ENCODE data around the gene CD6. TPM values are rescaled to one million over a fixed set of nuclear protein-coding genes. Genes with fewer than 3 reads are reported as not detected.

CD6 gene
- polyA plus RNA-seq, 1 donor (not counting 4 experiments of a cell fraction or from before 2014, with no cell fraction given) = 0.03 TPM

DNA sequence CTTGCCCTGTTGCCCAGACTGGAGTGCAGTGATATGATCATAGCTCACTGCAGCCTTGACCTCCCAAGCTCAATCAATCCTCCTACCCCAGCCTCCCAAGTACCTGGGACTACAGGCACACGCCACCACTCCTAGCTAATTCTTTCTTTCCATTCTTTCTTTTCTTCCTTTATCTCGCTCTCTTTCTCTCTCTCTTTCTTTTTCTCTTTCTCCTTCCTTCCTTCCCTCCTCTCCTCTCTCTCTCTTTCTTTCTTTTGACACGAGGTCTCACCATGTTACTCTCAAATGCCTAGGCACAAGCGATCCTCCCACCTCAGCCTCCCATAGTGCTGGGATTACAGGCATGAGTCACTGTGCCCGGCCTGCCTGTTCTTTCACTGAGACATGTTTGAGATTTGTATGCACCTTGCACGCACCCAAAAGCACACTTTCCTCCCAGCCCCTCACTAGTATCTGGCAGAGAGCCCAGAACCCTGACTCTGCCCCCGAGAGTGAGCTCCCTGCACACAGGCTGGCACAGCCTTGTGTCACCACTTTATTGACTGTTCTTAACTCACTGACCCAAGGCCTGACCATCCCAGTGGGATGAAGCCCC lies 56.8 kb downstream of the CD6 start:
- dilution Hi-C loops (cut with MboI; ENCODE audit: extremely low pct_ligation_motif_present, low sequenced_read_pairs) = no loop called here
- no peak overlapping the region for H3K4me3 ChIP-seq (ENCODE audit: control insufficient read depth in 2 of 3, extremely low read depth in 1 of 3, insufficient read depth in 2 of 3, low read depth in 1 of 3, low read length in 3 of 3)
- no peak for FAIRE-seq
- H4K20me1 ChIP-seq (ENCODE audit: control insufficient read depth, extremely low read depth, insufficient read depth, low read length) = no peaks in the 10 kb centered on the region
- no peaks in the 10 kb centered on the region for H3K4me1 ChIP-seq (ENCODE audit: control insufficient read depth, extremely low read depth, insufficient read depth, low read length)
- no peak for TF ChIP-seq EZH2 (IDR thresholded peaks at IDR 0.05; ENCODE audit: low read length)
- TF ChIP-seq, protein P1, sequence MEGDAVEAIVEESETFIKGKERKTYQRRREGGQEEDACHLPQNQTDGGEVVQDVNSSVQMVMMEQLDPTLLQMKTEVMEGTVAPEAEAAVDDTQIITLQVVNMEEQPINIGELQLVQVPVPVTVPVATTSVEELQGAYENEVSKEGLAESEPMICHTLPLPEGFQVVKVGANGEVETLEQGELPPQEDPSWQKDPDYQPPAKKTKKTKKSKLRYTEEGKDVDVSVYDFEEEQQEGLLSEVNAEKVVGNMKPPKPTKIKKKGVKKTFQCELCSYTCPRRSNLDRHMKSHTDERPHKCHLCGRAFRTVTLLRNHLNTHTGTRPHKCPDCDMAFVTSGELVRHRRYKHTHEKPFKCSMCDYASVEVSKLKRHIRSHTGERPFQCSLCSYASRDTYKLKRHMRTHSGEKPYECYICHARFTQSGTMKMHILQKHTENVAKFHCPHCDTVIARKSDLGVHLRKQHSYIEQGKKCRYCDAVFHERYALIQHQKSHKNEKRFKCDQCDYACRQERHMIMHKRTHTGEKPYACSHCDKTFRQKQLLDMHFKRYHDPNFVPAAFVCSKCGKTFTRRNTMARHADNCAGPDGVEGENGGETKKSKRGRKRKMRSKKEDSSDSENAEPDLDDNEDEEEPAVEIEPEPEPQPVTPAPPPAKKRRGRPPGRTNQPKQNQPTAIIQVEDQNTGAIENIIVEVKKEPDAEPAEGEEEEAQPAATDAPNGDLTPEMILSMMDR (optimal IDR thresholded peaks at IDR 0.05 in 1 of 3, IDR thresholded peaks at IDR 0.05 in 1 of 3, conservative IDR thresholded peaks at IDR 0.05 in 1 of 3; ENCODE audit: extremely low read depth in 1 of 3, insufficient read depth in 2 of 3, low read length in 3 of 3) = no peak
- no peak overlapping the region for H3K9ac ChIP-seq (ENCODE audit: control insufficient read depth, extremely low read depth, insufficient read depth, low read length)
- no peak overlapping the region for H2AFZ ChIP-seq (ENCODE audit: control insufficient read depth, low read length)
- no peaks in the 10 kb centered on the region for H3K79me2 ChIP-seq (ENCODE audit: control insufficient read depth, insufficient read depth, low read length)
- H3K27ac ChIP-seq (ENCODE audit: control insufficient read depth, insufficient read depth, low read length) = no peak overlapping the region
- no peaks in the 10 kb centered on the region for H3K36me3 ChIP-seq (ENCODE audit: control insufficient read depth in 2 of 2, extremely low read depth in 1 of 2, insufficient read depth in 2 of 2, low read length in 2 of 2)
- no peaks in the 10 kb centered on the region for H3K9me3 ChIP-seq (ENCODE audit: control insufficient read depth, low read depth, low read length)
- H3K9me1 ChIP-seq (ENCODE audit: control insufficient read depth, extremely low read depth, insufficient read depth, low read length) = no peaks in the 10 kb centered on the region
- H3K4me2 ChIP-seq (ENCODE audit: control insufficient read depth, extremely low read depth, insufficient read depth, low read depth, low read length) = no peak overlapping the region
- no peak for DNase-seq (ENCODE audit: low read depth, low spot score)
- peaks cover 14% of the 10 kb centered on the region for H3K27me3 ChIP-seq (ENCODE audit: control insufficient read depth, extremely low read depth, insufficient read depth, low read length)

DNA sequence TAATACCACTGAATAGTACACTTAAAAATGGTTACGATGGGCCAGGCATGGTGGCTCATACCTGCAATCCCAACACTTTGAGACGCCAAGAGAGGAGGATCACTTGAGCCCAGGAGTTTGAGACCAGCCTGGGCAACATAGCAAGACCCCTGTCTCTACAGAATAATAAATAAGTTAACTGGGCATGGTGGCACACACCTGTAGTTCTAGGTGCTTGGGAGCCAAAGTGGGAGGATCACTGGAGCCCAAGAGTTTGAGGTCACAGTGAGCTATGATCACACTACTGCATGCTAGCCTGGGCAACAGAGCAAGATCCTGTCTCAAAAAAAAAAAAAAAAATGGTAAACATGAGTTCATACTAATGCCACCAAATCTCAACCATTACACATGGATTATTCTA lies 61.3 kb downstream of the CD6 start:
- dilution Hi-C loops (cut with MboI; ENCODE audit: extremely low pct_ligation_motif_present, low sequenced_read_pairs) = no loop called here
- no peak for FAIRE-seq
- TF ChIP-seq, protein P1 (optimal IDR thresholded peaks at IDR 0.05 in 1 of 3, IDR thresholded peaks at IDR 0.05 in 1 of 3, conservative IDR thresholded peaks at IDR 0.05 in 1 of 3; ENCODE audit: extremely low read depth in 1 of 3, insufficient read depth in 2 of 3, low read length in 3 of 3) = no peak
- no peak for TF ChIP-seq EZH2 (IDR thresholded peaks at IDR 0.05; ENCODE audit: low read length)

More for the DNA sequence above, 61.3 kb downstream of the CD6 start:
- Histone ChIP-seq H3K36me3 (ENCODE audit: control insufficient read depth in 2 of 2, extremely low read depth in 1 of 2, insufficient read depth in 2 of 2, low read length in 2 of 2) (no peaks in the 10 kb centered on the region), H3K79me2 (ENCODE audit: control insufficient read depth, insufficient read depth, low read length) (no peaks in the 10 kb centered on the region), H3K27ac (ENCODE audit: control insufficient read depth, insufficient read depth, low read length) (no peak overlapping the region), H3K9me3 (ENCODE audit: control insufficient read depth, low read depth, low read length) (no peaks in the 10 kb centered on the region), H4K20me1 (ENCODE audit: control insufficient read depth, extremely low read depth, insufficient read depth, low read length) (no peaks in the 10 kb centered on the region), H3K4me2 (ENCODE audit: control insufficient read depth, extremely low read depth, insufficient read depth, low read depth, low read length) (no peak overlapping the region), H3K27me3 (ENCODE audit: control insufficient read depth, extremely low read depth, insufficient read depth, low read length) (no peaks in the 10 kb centered on the region), H2AFZ (ENCODE audit: control insufficient read depth, low read length) (no peak overlapping the region), H3K9ac (ENCODE audit: control insufficient read depth, extremely low read depth, insufficient read depth, low read length) (no peak overlapping the region), H3K9me1 (ENCODE audit: control insufficient read depth, extremely low read depth, insufficient read depth, low read length) (no peaks in the 10 kb centered on the region), H3K4me1 (ENCODE audit: control insufficient read depth, extremely low read depth, insufficient read depth, low read length) (no peaks in the 10 kb centered on the region), H3K4me3 (ENCODE audit: control insufficient read depth in 2 of 3, extremely low read depth in 1 of 3, insufficient read depth in 2 of 3, low read depth in 1 of 3, low read length in 3 of 3) (no peak overlapping the region)
- DNase-seq (ENCODE audit: low read depth, low spot score) = no peak

All from keratinocyte (primary cell).